Kidney tubule cell (primary cell): ENCODE data around the gene ARHGAP6.

ENCODE experiments used
- DNase-seq: peaks from one replicate; pipeline ENCODE4 v3.0.0-alpha.2; 2018; ENCODE audit warnings: low spot score

The ARHGAP6 gene, protein sequence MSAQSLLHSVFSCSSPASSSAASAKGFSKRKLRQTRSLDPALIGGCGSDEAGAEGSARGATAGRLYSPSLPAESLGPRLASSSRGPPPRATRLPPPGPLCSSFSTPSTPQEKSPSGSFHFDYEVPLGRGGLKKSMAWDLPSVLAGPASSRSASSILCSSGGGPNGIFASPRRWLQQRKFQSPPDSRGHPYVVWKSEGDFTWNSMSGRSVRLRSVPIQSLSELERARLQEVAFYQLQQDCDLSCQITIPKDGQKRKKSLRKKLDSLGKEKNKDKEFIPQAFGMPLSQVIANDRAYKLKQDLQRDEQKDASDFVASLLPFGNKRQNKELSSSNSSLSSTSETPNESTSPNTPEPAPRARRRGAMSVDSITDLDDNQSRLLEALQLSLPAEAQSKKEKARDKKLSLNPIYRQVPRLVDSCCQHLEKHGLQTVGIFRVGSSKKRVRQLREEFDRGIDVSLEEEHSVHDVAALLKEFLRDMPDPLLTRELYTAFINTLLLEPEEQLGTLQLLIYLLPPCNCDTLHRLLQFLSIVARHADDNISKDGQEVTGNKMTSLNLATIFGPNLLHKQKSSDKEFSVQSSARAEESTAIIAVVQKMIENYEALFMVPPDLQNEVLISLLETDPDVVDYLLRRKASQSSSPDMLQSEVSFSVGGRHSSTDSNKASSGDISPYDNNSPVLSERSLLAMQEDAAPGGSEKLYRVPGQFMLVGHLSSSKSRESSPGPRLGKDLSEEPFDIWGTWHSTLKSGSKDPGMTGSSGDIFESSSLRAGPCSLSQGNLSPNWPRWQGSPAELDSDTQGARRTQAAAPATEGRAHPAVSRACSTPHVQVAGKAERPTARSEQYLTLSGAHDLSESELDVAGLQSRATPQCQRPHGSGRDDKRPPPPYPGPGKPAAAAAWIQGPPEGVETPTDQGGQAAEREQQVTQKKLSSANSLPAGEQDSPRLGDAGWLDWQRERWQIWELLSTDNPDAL (N-terminal part only)

DNA sequence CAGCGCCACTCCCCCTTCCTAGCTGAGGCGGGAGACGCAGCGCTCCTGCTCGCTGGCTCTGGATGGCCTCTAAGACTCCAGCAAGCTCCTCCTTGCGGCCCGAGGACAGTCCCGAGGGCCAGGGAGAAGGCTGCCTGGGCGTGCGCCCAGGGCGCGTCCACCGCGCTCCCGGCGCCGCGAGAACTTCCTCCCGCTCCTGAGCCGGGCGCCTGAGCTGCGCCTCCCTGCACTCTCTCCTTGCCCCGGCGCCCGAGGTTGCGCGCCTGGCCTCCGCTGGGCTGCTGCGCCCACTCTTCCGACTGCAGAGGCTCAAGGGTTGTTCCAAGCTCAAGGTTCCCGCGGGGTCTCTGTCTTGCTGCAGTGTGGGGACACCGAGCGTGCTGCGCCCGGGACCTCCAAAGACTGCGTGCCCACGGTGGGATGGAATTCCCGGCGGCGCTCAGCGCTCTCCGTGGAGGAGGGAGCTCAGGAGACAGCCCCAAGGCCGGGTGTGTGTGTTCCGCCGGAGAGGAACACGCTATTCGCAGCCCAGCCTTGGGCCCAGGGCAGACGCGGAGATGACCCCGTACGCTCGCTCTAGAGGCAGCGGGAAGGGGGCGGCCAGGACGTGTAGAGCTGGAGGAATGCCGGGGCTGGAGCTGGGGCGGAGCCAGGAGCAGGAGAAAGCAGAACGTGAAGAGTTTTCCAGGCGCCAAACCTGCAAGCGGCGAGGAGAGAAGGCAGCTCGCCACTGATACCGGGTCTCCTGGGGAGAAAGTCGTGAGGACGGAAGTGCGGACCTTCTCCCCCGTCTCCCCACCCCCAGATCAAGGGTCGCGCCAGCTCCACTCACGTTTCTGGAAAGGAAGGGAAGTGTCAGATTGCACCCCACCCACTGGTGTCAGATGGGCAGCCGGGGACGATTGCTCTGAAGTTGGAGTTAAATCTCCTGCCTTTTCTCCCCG, at the start of gene ARHGAP6:
Gene ARHGAP6 (minus strand): TSS at position 753 of the 944 bp plus-strand sequence. CDS start 1,092 bp downstream, outside the sequence.
- DNase-seq: peak; percentile 76

DNA sequence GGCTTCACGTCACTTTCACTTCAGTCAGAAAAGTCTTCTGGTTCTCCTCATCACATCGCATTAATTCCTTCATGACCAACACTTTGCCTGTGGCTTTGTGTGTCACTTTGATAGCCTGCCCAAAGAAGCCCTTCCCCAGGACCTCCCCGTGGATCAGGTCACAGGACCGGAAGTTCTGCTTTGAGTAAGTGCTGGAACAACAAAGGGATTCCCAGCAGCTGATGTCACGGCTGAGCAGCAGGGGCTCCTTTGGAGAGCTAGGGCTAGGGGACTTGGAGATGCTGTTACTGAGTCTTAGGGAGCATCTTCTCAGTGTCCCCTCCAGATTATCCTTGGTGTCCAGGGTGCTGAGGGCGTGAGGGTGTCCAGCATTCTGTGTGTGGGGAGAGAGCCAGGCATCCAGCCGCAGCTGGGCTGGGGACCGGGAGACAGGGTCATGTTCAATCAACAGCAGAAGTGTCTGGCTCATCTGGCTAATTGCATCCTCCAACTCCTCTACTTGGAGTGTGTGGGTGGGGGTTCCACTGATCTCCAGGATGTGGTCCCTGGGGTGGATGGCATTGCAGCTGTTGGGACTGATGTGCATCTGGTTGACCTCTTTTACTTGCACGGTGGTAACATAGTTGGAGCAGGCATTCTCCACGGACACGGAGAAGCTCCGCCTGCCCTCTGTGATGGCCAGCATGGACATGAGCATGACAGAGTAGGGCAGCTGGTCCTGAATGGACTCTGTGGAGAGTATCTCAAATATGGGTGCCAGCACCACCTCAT, 39.2 kb upstream of the ARHGAP6 start:
- DNase-seq: peak; percentile 28

- DNase-seq: no peak
These were observed 38.1 kb upstream of the ARHGAP6 start for GRCh38 chrX:11703855-11704254.

- no peak for DNase-seq
These were observed 37.4 kb upstream of the ARHGAP6 start for GRCh38 chrX:11702965-11703631.

DNA sequence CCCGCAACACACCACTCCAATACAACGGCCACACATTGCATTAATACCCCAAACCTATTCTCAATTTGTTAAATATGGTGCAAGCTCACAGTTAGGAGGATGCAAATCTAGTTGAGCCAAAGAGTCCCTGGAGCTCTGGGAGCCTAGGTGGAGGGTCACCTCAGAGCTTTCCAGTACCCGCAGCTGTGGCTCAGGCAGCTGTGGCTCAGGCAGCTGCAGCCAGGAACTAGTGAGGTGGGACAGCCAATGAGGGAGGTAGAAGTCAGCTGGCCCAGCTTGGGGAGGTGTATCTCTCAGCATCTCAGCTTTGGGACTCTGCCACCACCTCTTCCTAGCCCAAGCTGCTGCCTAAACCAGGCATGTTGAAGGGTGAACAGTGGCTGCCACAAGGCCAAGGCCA, 36.7 kb upstream of the ARHGAP6 start:
- DNase-seq: no peak

GRCh38 chrX:11698702-11699101, 33.0 kb upstream of the ARHGAP6 start:
- DNase-seq: no peak

DNA sequence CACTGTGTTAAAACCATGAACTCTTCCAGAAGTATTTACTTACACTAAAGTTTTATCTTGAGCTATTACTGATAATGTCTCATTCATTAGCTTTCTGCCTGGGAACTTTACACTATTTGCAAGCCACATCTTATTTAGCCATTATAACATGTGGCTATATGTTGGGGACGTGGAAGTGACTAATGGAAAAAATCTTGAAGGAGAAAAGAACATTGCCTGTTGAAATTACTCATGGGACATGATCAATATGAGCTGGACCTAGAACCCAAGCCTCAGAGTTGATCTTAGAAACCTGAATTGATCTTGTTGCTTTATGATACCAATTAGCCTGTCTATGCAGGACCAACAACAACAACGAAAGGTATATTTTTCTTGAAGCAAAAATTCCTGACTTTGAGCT, 22.5 kb upstream of the ARHGAP6 start:
- DNase-seq: no peak

DNA sequence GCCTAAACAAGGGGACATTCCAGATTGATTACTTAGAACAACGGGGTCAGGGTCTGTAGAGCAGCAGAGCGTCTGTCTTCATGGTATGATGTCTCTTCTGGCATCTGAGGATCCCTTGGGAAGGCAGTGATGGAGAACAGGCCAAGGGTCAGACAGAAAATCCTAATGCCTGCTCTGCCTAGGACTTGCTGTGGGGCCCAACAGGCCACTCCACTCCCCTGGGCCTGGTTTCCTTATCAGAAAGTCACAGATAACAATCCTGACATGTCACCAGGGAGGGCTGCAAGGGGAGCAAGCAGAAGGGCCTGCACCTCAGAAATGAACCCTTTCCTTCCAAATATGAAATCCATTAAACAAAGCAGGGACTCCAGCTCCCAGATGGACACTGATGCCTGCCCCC, 21.4 kb upstream of the ARHGAP6 start:
- no peak for DNase-seq

GRCh38 chrX:11683057-11683456, 17.3 kb upstream of the ARHGAP6 start:
- DNase-seq: no peak

DNA sequence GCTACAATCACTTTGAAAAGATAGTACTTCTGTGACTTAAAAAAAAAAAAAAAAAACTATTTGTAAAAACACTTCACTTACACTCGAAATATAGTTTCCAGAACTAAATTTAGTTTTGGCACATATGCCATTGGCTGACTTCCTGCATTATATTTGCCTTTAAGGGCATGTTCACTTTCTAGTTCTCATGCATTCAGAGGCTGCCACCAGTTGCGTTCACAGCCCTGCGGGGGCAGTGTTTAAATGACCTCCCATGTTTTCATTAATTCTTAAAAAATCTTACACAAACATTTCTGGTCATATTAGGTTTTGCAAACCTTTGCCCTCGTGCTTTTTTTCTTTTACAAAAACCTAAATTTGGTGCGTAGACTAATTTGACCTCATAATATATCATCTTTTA, 12.4 kb upstream of the ARHGAP6 start:
- DNase-seq: no peak

DNA sequence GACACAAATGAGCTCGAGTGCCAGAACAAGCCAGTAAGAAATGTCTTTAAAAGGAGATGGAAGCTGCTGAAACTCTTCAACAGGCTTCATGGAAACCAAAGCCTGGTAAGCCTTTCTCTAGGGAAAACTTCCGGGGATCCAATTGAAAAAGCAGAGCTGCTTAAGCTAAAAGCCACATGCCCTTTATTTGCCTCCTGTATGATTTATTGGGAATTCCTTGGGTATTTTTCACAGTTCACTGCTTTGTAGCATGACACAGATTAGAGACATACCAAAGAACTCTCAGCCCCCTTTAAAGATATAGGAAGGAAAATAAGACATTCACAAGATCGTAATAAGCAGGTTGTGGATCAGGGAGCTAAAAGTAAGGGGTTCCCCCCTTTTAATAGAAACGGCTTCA, 6.5 kb upstream of the ARHGAP6 start:
- DNase-seq: peak; percentile 54

DNA sequence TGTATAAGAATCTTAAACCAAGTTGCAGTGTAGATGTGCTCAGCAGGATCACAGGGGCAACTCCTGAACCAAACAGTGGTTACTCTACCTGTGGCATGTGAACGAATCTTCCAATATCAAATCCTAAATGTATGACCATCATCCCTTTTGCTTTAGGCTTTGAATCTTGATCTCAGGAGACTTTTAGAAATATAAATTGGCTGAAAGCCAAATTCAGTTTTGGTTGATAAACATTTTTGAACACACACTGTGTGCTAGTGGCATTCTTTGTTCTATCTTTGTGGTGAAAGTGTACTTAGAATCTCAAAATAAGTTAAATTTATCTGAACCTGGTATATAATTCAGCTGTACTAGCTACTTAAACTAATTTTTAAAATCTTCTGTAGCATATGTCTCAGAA, 4.6 kb upstream of the ARHGAP6 start:
- no peak for DNase-seq

GRCh38 chrX:11666952-11667685, 1.4 kb upstream of the ARHGAP6 start:
- peak; percentile 90 for DNase-seq

GRCh38 chrX:11666164-11666563, 444 bp upstream of the ARHGAP6 start:
- peak; percentile 13 for DNase-seq

GRCh38 chrX:11664211-11665167, 1.2 kb downstream of the ARHGAP6 start:
- peak; percentile 29 for DNase-seq

GRCh38 chrX:11663875-11664210, 1.9 kb downstream of the ARHGAP6 start:
- DNase-seq: peak; percentile 37

DNA sequence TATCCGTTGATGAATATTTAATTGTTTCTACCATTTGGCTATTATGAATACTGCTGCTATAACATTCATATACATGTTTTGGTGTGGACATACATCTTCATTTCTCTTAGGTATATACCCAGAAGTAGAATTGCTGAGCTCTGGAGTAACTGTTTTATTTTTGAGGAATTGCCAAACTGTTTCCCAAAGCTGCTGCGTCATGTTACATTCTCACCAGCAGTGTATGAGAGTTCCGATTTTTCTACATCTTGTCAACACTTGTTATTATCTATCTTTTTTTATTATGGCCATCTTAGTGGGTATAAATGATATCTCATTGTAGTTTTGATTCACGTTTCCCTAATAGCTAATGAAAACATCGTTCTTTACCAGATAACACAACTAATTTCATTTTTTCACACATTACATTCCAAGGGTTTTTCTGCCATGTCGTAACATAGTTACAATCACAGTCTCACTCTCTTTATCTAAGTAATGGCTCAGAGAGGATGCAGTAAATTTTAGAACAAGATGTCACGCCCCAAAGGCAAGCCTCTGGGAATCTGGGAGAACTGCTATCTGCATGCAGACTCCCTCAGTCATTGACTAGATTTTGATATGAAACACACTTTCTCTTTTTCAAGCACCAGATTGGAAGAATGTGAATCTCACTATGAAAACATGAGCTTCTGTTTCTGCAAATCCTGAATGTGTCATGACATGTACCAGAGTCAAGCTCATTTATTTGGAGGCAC, 10.3 kb downstream of the ARHGAP6 start:
- DNase-seq: no peak
